Activated CD8-positive, alpha-beta T cell treated with anti-CD3 and anti-CD28 coated beads for 36 hours (primary cell): Measurements from ENCODE around the gene PITPNM1. TPM values are rescaled to one million over a fixed set of nuclear protein-coding genes. Genes with fewer than 3 reads are reported as not detected.

ENCODE experiments used
- ATAC-seq: fragments of 200-7000 bp; cut with Tn5 transposase; one replicate; pipeline ENCODE4 v1.10.0; 2021; ENCODE audit warnings: mild to moderate bottlenecking, moderate library complexity
- CTCF ChIA-PET: fragments of 350-600 bp; sonication (Branson Sonifier 250); formaldehyde crosslinking; loops from one replicate; lab custom pipeline; 2021; ENCODE audit warnings: antibody characterized with exemption; lab: Charles Lee
- POLR2A ChIA-PET: fragments of 350-600 bp; sonication (Branson Sonifier 250); formaldehyde crosslinking; loops from one replicate; lab custom pipeline; 2021; ENCODE audit warnings: antibody characterized with exemption; lab: Charles Lee
- DNase-seq: peaks from one replicate; pipeline ENCODE4 v3.0.0-alpha.2; 2020
- H3K27ac Mint-ChIP-seq: one replicate; pipeline ENCODE4 v1.8.0; 2021; ENCODE audit warnings: mild to moderate bottlenecking, mixed read lengths
- H3K27me3 Mint-ChIP-seq: one replicate; pipeline ENCODE4 v1.8.0; 2021; ENCODE audit warnings: mixed read lengths
- H3K36me3 Mint-ChIP-seq: one replicate; pipeline ENCODE4 v1.8.0; 2021; ENCODE audit warnings: low read depth, mixed read lengths
- H3K4me1 Mint-ChIP-seq: one replicate; pipeline ENCODE4 v1.8.0; 2021; ENCODE audit warnings: low read depth, mixed read lengths
- H3K4me3 Mint-ChIP-seq: one replicate; pipeline ENCODE4 v1.8.0; 2021; ENCODE audit warnings: mild to moderate bottlenecking, moderate library complexity, mixed read lengths
- H3K9me3 Mint-ChIP-seq: one replicate; pipeline ENCODE4 v1.8.0; 2021; ENCODE audit warnings: mixed read lengths
- CTCF ChIP-seq: fragments of 200-600 bp; IDR thresholded peaks from one replicate; pipeline ENCODE4 v1.8.0; 2022; ENCODE audit warnings: antibody characterized with exemption, mild to moderate bottlenecking
- intact Hi-C: fragments of 100-400 bp; cut with micrococcal nuclease; formaldehyde crosslinking; loops from one replicate; pipeline ENCODE4 v1.10.0; 2022
- total RNA-seq, 2 experiments: library from RNA; stranded (reverse); gene quantifications; one replicate each; pipeline ENCODE4 v1.2.3, GENCODE V29; 2021

Gene PITPNM1
- total RNA-seq, 2 experiments from 2014 or later: 87.8 to 88.1 TPM

- Mint-ChIP-seq H3K27ac (no peak overlapping the region), H3K4me3 (no peak overlapping the region), H3K36me3 (peaks cover 24% of the 10 kb centered on the region), H3K9me3 (no peaks in the 10 kb centered on the region), H3K27me3 (no peaks in the 10 kb centered on the region), H3K4me1 (peaks cover 24% of the 10 kb centered on the region)
- POLR2A ChIA-PET: interaction anchor here (1.1 to 8.8 kb wide), 3 partner anchors 12 to 63 kb away, joined by 4 to 108 read pairs (median 6); partner anchors contain the start of genes PTPRCAP and TMEM134
- ATAC-seq: no peak
- intact Hi-C loops: no loop called here
- CTCF ChIA-PET: no interaction called here
- no peak for DNase-seq
- TF ChIP-seq CTCF: no peak
Measured at GRCh38 chr11:67500484-67500821, 4.7 kb downstream of the PITPNM1 start.

GRCh38 chr11:67499808-67500483, 5.2 kb downstream of the PITPNM1 start:
- CTCF ChIA-PET: no interaction called here
- intact Hi-C loops: no loop called here
- peaks cover 24% of the 10 kb centered on the region for H3K36me3 Mint-ChIP-seq

GRCh38 chr11:67498544-67498972, 6.6 kb downstream of the PITPNM1 start:
- no peak overlapping the region for H3K4me3 Mint-ChIP-seq
- CTCF ChIA-PET: no interaction called here
- H3K27me3 Mint-ChIP-seq: no peaks in the 10 kb centered on the region
- no peak for ATAC-seq
- DNase-seq: no peak
- POLR2A ChIA-PET: interaction anchor here (8.8 kb wide), 1 partner anchor 10 kb away, joined by 108 read pairs; no protein-coding TSS in a partner anchor
- intact Hi-C loops: no loop called here
- H3K27ac Mint-ChIP-seq: no peak overlapping the region
- no peak for TF ChIP-seq CTCF
- peaks cover 24% of the 10 kb centered on the region for H3K36me3 Mint-ChIP-seq
- peaks cover 22% of the 10 kb centered on the region for H3K4me1 Mint-ChIP-seq
- no peaks in the 10 kb centered on the region for H3K9me3 Mint-ChIP-seq

More at GRCh38 chr11:67499808-67500483, 5.2 kb downstream of the PITPNM1 start:
- DNase-seq (no peak), ATAC-seq (no peak)
- no peaks in the 10 kb centered on the region for H3K9me3 Mint-ChIP-seq
- H3K4me1 Mint-ChIP-seq: peaks cover 23% of the 10 kb centered on the region
- no peaks in the 10 kb centered on the region for H3K27me3 Mint-ChIP-seq
- no peak overlapping the region for H3K27ac Mint-ChIP-seq
- no peak overlapping the region for H3K4me3 Mint-ChIP-seq
- no peak for TF ChIP-seq CTCF
- POLR2A ChIA-PET: interaction anchor here (1.5 to 8.8 kb wide), 2 partner anchors 11 to 62 kb away, joined by 6 to 108 read pairs; partner anchors contain the start of gene PTPRCAP

- Mint-ChIP-seq H3K27me3 (no peaks in the 10 kb centered on the region), H3K4me3 (no peak overlapping the region), H3K27ac (peak overlapping the region; percentile 34), H3K4me1 (peaks cover 16% of the 10 kb centered on the region), H3K36me3 (peaks cover 21% of the 10 kb centered on the region), H3K9me3 (no peaks in the 10 kb centered on the region)
- intact Hi-C loops: no loop called here
- POLR2A ChIA-PET: interaction anchor here (1.2 to 8.8 kb wide), 3 partner anchors 9 to 84 kb away, joined by 3 to 108 read pairs (median 3); no protein-coding TSS in a partner anchor
- DNase-seq (no peak), ATAC-seq (no peak)
- no peak for TF ChIP-seq CTCF
- CTCF ChIA-PET: no interaction called here
Measured at GRCh38 chr11:67497656-67498291, 7.4 kb downstream of the PITPNM1 start.

GRCh38 chr11:67496113-67496512, 9.1 kb downstream of the PITPNM1 start:
- Mint-ChIP-seq H3K36me3 (peaks cover 20% of the 10 kb centered on the region), H3K27ac (no peak overlapping the region)

More at GRCh38 chr11:67496113-67496512, 9.1 kb downstream of the PITPNM1 start:
- no peak overlapping the region for H3K4me3 Mint-ChIP-seq
- intact Hi-C loops: no loop called here
- POLR2A ChIA-PET: no interaction called here
- ATAC-seq (no peak), DNase-seq (no peak)
- no peaks in the 10 kb centered on the region for H3K9me3 Mint-ChIP-seq
- TF ChIP-seq CTCF: no peak
- CTCF ChIA-PET: interaction anchor here (1.4 kb wide), 1 partner anchor 145 kb away, joined by 3 read pairs; no protein-coding TSS in a partner anchor
- no peaks in the 10 kb centered on the region for H3K27me3 Mint-ChIP-seq
- peaks cover 7% of the 10 kb centered on the region for H3K4me1 Mint-ChIP-seq
